Ectodermal cell (in vitro differentiated cells): ENCODE data around the gene THOC2.
"Not testable (repeated sequence)": the region's sequence is repeated elsewhere in the genome, so short reads cannot be mapped to it uniquely, and the experiment has no call there.

Source experiments
- H3K27ac ChIP-seq: 2 replicates; pipeline ENCODE4 v1.7.0; 2013; ENCODE audit warnings: mild to moderate bottlenecking, low read depth, low read length; ENCODE audit not compliant: insufficient read depth, poor library complexity, severe bottlenecking
- H3K27me3 ChIP-seq: 2 replicates; pipeline ENCODE4 v1.7.0; 2013; ENCODE audit warnings: mild to moderate bottlenecking, low read length; ENCODE audit not compliant: insufficient read depth, control insufficient read depth, poor library complexity, severe bottlenecking
- H3K36me3 ChIP-seq: one replicate; pipeline ENCODE4 v1.7.0; 2013; ENCODE audit warnings: low read length; ENCODE audit not compliant: control insufficient read depth, insufficient read depth
- H3K4me1 ChIP-seq: one replicate; pipeline ENCODE4 v1.7.0; 2013; ENCODE audit warnings: low read length; ENCODE audit not compliant: control insufficient read depth, insufficient read depth
- H3K4me3 ChIP-seq: 2 replicates; pipeline ENCODE4 v1.7.0; 2013; ENCODE audit warnings: low read depth, low read length, control low read depth; ENCODE audit not compliant: insufficient read depth
- H3K9me3 ChIP-seq: 2 replicates; pipeline ENCODE4 v1.7.0; 2013; ENCODE audit warnings: mild to moderate bottlenecking, low read length, moderate library complexity; ENCODE audit not compliant: control insufficient read depth
- WGBS, 2 experiments: methylation state at CpG; one replicate each; pipeline ENCODE4 v1.1.7; 2013; ENCODE audit warnings: missing lambda C conversion rate in 2 of 2; 5-methylcytosine and 5-hydroxymethylcytosine counted together

THOC2 gene

DNA sequence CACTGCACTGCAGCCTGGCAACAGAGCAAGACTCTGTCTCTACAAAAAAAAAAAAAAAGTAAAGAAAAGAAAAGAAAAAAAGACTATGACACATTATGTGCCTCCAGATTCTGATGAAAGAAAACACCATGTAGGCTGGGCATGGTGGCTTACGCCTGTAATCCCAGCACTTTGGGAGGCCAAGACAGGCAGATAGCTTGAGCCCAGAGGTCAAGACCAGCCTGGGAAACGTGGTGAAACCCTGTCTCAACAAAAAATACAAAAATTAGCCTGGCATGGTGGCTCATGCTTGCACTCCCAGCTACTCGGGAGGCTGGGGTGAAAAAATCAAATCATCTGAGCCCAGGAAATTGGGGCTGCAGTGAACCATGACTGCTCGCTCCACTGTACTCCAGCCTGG is 19.4 kb downstream of the THOC2 start:
- WGBS, 2 experiments = 71 to 90% methylated on average over 3 to 4 of the region's 4 CpGs

DNA sequence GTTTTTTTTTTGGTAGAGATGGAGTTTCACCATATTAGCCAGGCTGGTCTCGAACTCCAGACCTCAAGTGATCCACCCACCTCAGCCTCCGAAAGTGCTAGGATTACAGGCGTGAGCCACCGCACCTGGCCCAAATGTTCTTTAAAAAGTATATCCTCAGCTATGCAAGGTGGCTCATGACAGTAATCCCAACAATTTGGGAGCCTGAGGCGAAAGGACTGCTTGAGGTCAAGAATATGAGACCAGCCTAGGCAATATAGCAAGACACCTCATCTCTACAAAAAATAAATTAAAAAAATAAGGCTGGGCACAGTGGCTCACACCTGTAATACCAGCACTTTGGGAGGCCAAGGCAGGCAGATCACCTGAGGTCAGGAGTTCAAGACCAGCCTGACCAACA is 21.7 kb downstream of the THOC2 start:
- H3K27ac ChIP-seq, H3K36me3 ChIP-seq, H3K4me1 ChIP-seq, H3K27me3 ChIP-seq, H3K4me3 ChIP-seq, H3K9me3 ChIP-seq: not testable (repeated sequence)
- WGBS, 2 experiments = 92 to 96% methylated on average over 5 of the region's 5 CpGs

More for the DNA sequence above, 19.4 kb downstream of the THOC2 start:
- Histone ChIP-seq H3K27ac (no peak overlapping the region), H3K4me1 (no peaks in the 10 kb centered on the region), H3K9me3 (no peaks in the 10 kb centered on the region), H3K4me3 (no peak overlapping the region), H3K27me3 (no peaks in the 10 kb centered on the region), H3K36me3 (no peaks in the 10 kb centered on the region)

- H3K4me3 ChIP-seq = no peak overlapping the region
- H3K27me3 ChIP-seq = no peaks in the 10 kb centered on the region
- 93 to 100% methylated on average over 1 to 2 of the region's 2 CpGs for whole genome bisulfite sequencing, 2 experiments
- H3K36me3 ChIP-seq = no peaks in the 10 kb centered on the region
- no peak overlapping the region for H3K27ac ChIP-seq
- H3K4me1 ChIP-seq = no peaks in the 10 kb centered on the region
- no peaks in the 10 kb centered on the region for H3K9me3 ChIP-seq
These were observed 28.1 kb downstream of the THOC2 start for GRCh38 chrX:123704781-123705180.

DNA sequence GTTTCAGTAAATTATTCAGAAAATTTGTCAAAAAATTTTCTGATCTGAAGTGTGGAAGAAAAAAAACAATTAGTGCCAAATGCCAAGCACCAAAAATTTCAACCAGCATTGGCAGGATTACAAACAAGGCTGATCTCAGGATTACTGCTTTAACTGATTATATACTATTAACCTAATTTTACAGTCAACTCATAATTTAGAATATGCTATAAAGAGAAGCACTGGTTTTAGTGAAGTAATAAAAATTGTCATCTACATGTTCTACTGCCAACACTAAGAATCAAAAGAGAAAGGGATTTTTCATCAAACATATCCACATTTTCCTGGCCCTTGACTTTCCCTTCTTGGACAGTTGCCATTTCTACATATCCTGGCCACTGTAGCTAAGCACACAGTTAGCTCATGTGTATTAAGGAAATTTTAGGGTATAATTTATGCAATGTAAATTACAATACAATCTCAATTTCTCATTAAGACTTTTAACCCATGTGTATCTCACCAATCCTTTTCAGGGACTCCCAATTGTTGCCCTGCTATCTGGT is 33.8 kb downstream of the THOC2 start:
- no peaks in the 10 kb centered on the region for H3K9me3 ChIP-seq
- no peaks in the 10 kb centered on the region for H3K27me3 ChIP-seq
- no peaks in the 10 kb centered on the region for H3K36me3 ChIP-seq
- H3K4me1 ChIP-seq = no peaks in the 10 kb centered on the region
- no peak overlapping the region for H3K27ac ChIP-seq
- H3K4me3 ChIP-seq = no peak overlapping the region

- Histone ChIP-seq H3K36me3 (no peaks in the 10 kb centered on the region), H3K27ac (no peak overlapping the region), H3K4me3 (no peak overlapping the region), H3K27me3 (no peaks in the 10 kb centered on the region), H3K9me3 (no peaks in the 10 kb centered on the region), H3K4me1 (no peaks in the 10 kb centered on the region)
- WGBS, 2 experiments = 80 to 100% methylated on average over 1 to 2 of the region's 2 CpGs
These were observed 36.5 kb downstream of the THOC2 start for GRCh38 chrX:123696334-123696733.

DNA sequence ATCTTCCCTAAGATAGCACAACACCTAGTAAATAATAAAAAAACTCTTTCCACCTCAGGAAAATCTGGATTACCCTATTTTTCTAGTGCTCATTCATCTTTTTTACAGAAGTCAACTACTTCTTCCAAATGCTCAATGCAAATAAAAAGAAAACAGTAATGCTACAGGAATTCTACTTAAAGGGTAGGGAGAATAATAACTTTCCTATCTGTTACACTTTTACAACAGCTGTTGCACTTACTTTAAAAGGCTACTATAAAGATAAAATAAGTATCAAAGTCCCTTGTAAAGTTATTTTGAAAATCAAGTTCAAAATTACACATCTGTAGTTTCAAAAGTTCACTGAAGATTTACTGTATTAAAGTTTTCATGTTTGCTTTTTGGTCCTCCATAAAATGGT is 37.6 kb downstream of the THOC2 start:
- H3K9me3 ChIP-seq = no peaks in the 10 kb centered on the region
- no peaks in the 10 kb centered on the region for H3K27me3 ChIP-seq
- no peaks in the 10 kb centered on the region for H3K4me1 ChIP-seq
- no peak overlapping the region for H3K4me3 ChIP-seq
- no peak overlapping the region for H3K27ac ChIP-seq
- H3K36me3 ChIP-seq = peaks cover 3% of the 10 kb centered on the region

GRCh38 chrX:123691776-123692175 is 41.1 kb downstream of the THOC2 start:
- no peak overlapping the region for H3K4me3 ChIP-seq
- peaks cover 3% of the 10 kb centered on the region for H3K36me3 ChIP-seq
- no peaks in the 10 kb centered on the region for H3K9me3 ChIP-seq
- no peak overlapping the region for H3K27ac ChIP-seq
- no peaks in the 10 kb centered on the region for H3K27me3 ChIP-seq
- 85 to 93% methylated on average over 3 to 4 of the region's 5 CpGs for whole genome bisulfite sequencing, 2 experiments
- no peaks in the 10 kb centered on the region for H3K4me1 ChIP-seq

GRCh38 chrX:123688524-123688923 is 44.3 kb downstream of the THOC2 start:
- no peaks in the 10 kb centered on the region for H3K4me1 ChIP-seq
- H3K27ac ChIP-seq = no peak overlapping the region
- H3K4me3 ChIP-seq = no peak overlapping the region
- H3K36me3 ChIP-seq = peaks cover 3% of the 10 kb centered on the region
- H3K27me3 ChIP-seq = no peaks in the 10 kb centered on the region
- WGBS, 2 experiments = 100% methylated on average over 1 of the region's 1 CpG
- H3K9me3 ChIP-seq = no peaks in the 10 kb centered on the region

DNA sequence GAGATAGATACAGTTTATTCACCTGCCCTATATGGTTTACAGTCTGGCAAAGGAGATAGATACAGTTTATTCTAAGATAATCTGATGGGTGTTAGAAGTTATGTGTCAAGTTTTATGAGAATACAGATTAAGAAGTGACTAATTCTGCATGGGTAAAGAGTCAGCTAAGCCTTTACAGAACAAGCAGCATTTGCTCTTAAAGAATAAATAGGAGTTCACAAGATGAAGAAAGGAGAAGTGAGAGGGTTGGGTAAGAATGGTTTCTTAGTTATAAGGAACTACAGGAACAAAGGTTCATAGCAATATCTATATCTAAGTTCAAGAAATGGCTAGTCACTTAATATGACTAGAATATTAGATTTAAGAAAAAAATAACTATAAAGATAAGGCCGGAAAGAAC is 47.6 kb downstream of the THOC2 start:
- Histone ChIP-seq H3K4me1 (no peaks in the 10 kb centered on the region), H3K36me3 (no peaks in the 10 kb centered on the region), H3K4me3 (no peak overlapping the region), H3K27ac (no peak overlapping the region), H3K27me3 (no peaks in the 10 kb centered on the region), H3K9me3 (no peaks in the 10 kb centered on the region)
- 100% methylated on average over 1 of the region's 1 CpG; no CpG with 5 or more reads in 1 of the 2 experiments for WGBS, 2 experiments

DNA sequence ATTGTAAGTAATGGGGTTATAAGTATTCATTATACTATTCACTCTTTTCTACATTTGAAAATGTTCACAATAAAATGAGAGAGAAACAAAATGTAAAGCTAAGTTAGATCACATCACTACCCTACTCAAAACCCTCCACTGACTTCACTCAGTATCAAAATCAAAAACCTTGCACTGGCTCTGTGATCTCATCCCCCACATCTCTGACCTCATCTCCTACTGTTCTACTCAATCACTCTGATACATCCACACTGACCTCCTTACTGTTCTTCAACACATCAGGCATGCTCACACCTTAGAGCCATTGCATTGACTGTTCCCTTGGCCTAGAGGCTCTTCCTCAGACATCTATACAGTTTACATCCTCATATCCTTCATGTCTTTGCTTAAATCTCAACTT is 50.7 kb downstream of the THOC2 start:
- Histone ChIP-seq H3K36me3 (no peaks in the 10 kb centered on the region), H3K4me3 (no peak overlapping the region), H3K27ac (no peak overlapping the region), H3K4me1 (no peaks in the 10 kb centered on the region), H3K9me3 (no peaks in the 10 kb centered on the region), H3K27me3 (no peaks in the 10 kb centered on the region)

GRCh38 chrX:123679733-123680460 is 53.0 kb downstream of the THOC2 start:
- not testable (repeated sequence) for H3K27me3 ChIP-seq, H3K9me3 ChIP-seq, H3K27ac ChIP-seq, H3K4me1 ChIP-seq, H3K4me3 ChIP-seq, H3K36me3 ChIP-seq
- WGBS, 2 experiments = 93 to 98% methylated on average over 12 to 14 of the region's 15 CpGs
